Ectodermal cell (in vitro differentiated cells): ENCODE measurements around the gene PRKAR1B.

ENCODE experiments used
- H3K27ac ChIP-seq: 2 replicates; pipeline ENCODE4 v1.7.0; 2013; ENCODE audit warnings: mild to moderate bottlenecking, low read depth, low read length; ENCODE audit not compliant: insufficient read depth, poor library complexity, severe bottlenecking
- H3K27me3 ChIP-seq: 2 replicates; pipeline ENCODE4 v1.7.0; 2013; ENCODE audit warnings: mild to moderate bottlenecking, low read length; ENCODE audit not compliant: insufficient read depth, control insufficient read depth, poor library complexity, severe bottlenecking
- H3K36me3 ChIP-seq: one replicate; pipeline ENCODE4 v1.7.0; 2013; ENCODE audit warnings: low read length; ENCODE audit not compliant: control insufficient read depth, insufficient read depth
- H3K4me1 ChIP-seq: one replicate; pipeline ENCODE4 v1.7.0; 2013; ENCODE audit warnings: low read length; ENCODE audit not compliant: control insufficient read depth, insufficient read depth
- H3K4me3 ChIP-seq: 2 replicates; pipeline ENCODE4 v1.7.0; 2013; ENCODE audit warnings: low read depth, low read length, control low read depth; ENCODE audit not compliant: insufficient read depth
- H3K9me3 ChIP-seq: 2 replicates; pipeline ENCODE4 v1.7.0; 2013; ENCODE audit warnings: mild to moderate bottlenecking, low read length, moderate library complexity; ENCODE audit not compliant: control insufficient read depth
- WGBS, 2 experiments: methylation state at CpG; one replicate each; pipeline ENCODE4 v1.1.7; 2013; ENCODE audit warnings: missing lambda C conversion rate in 2 of 2; 5-methylcytosine and 5-hydroxymethylcytosine counted together

PRKAR1B gene

GRCh38 chr7:625376-625971, 101.6 kb downstream of the PRKAR1B start:
- 92 to 97% methylated on average over 5 to 8 of the region's 8 CpGs for WGBS, 2 experiments
- peaks cover 6% of the 10 kb centered on the region for H3K9me3 ChIP-seq
- no peaks in the 10 kb centered on the region for H3K27me3 ChIP-seq
- no peak overlapping the region for H3K27ac ChIP-seq
- H3K4me1 ChIP-seq = no peaks in the 10 kb centered on the region
- H3K4me3 ChIP-seq = no peak overlapping the region
- H3K36me3 ChIP-seq = no peaks in the 10 kb centered on the region

DNA sequence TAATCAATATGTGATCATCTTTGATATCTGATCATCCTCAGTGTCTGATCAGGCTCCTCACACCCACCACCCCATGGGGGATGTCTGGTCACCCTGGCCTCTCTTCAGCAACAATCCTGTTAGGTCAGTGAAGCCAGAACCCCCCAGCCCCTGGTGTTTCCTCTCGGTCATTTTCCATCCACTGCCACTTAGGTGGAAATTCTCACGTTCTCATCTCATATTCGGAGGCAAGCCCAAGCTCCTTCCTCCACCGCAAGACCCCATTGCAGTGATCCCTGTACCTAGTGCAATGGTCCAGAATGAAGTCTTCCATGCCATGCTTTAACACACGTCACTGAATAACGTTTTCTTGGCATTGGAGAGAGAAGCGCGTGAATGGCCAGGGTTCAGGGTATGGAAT, 103.6 kb downstream of the PRKAR1B start:
- H3K36me3 ChIP-seq = no peaks in the 10 kb centered on the region
- 89 to 90% methylated on average over 8 of the region's 8 CpGs for WGBS, 2 experiments
- no peak overlapping the region for H3K4me3 ChIP-seq
- H3K27me3 ChIP-seq = no peaks in the 10 kb centered on the region
- no peak overlapping the region for H3K27ac ChIP-seq
- H3K4me1 ChIP-seq = no peaks in the 10 kb centered on the region
- peaks cover 6% of the 10 kb centered on the region for H3K9me3 ChIP-seq

DNA sequence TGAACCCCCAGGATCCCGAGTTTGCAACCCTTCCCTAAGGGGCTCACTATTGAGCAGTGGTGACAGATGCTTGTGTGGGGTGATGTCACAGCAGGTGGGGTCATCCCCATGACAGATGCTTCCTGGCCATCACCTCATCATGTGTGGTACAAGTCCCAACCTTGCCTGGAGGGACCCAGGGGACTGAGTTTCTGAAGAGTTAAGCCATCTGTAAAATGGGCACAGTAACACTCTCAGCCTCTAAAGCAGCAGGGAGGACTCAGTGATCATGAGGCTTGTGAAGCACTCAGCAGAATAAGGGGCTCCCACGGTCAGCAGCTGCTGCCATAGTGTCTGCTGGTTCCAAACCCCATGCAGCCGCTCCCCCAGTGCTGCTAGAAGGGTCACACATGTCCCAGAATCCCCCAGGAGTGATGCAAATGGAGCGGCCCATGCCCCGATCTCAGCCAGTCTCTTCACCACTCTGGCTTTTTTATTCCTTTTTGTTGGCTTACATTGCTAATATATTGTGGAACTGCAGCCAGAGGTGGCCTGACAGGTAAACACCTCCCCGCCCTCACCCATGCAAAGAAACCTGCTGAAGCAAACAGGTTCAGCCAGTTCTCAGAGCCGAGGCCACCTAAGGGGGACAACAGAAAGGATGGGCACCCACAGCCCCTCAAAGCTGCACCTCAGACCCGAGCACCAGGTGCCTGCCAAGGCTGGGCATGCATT, 105.4 kb downstream of the PRKAR1B start:
- 93 to 94% methylated on average over 8 of the region's 8 CpGs for WGBS, 2 experiments
- H3K27me3 ChIP-seq = no peaks in the 10 kb centered on the region
- peaks cover 6% of the 10 kb centered on the region for H3K9me3 ChIP-seq
- H3K36me3 ChIP-seq = no peaks in the 10 kb centered on the region
- no peak overlapping the region for H3K27ac ChIP-seq
- H3K4me1 ChIP-seq = no peaks in the 10 kb centered on the region
- no peak overlapping the region for H3K4me3 ChIP-seq

DNA sequence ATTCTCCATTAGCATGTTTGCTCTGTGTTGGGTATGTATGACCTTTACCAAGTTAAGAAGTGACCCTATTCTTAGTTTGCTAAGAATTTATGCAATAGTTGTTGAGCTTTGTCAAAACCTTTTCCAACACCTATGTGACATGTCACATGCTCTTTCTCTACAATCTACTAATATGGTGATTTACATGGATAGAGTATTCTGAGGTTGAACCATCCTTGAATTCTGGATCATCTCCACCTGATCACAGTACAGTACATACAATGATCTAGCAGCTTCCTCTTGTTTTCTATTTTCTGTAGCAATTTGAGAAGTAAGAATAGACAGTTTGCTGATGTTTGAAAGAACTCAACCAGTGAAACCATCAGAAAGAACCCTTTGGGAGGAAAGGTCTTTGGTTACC, 106.2 kb downstream of the PRKAR1B start:
- Histone ChIP-seq H3K27me3 (no peaks in the 10 kb centered on the region), H3K36me3 (no peaks in the 10 kb centered on the region), H3K4me3 (no peak overlapping the region), H3K9me3 (peaks cover 6% of the 10 kb centered on the region), H3K4me1 (no peaks in the 10 kb centered on the region), H3K27ac (no peak overlapping the region)

GRCh38 chr7:620056-620455, 107.0 kb downstream of the PRKAR1B start:
- no peaks in the 10 kb centered on the region for H3K36me3 ChIP-seq
- H3K9me3 ChIP-seq = peaks cover 5% of the 10 kb centered on the region
- H3K27ac ChIP-seq = no peak overlapping the region
- H3K4me3 ChIP-seq = no peak overlapping the region
- 76 to 82% methylated on average over 5 of the region's 5 CpGs for WGBS, 2 experiments
- H3K4me1 ChIP-seq = no peaks in the 10 kb centered on the region
- H3K27me3 ChIP-seq = no peaks in the 10 kb centered on the region

DNA sequence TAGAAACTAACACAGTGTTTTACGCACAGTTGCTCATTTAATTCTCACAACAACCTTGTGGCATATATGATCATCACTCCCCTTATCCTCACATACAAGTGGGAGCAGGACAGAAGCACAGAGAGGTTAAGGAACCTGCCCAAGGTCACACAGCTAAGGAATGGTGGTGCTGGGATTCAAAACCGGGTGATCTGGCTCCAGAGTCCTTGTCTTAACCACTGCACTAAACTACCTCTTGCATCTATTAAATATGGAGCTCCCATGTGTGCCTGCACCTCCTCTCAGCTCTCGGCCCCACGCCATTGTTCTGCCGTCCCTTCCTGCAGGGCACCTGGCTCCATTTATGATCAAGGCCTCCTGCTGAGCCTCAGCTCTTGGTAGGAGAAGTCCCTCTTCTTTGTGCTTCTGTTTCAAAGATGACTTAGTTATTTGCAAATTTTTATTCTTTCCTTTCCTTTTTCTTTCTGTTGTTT, 107.7 kb downstream of the PRKAR1B start:
- Histone ChIP-seq H3K4me3 (no peak overlapping the region), H3K27ac (no peak overlapping the region), H3K36me3 (no peaks in the 10 kb centered on the region), H3K9me3 (no peaks in the 10 kb centered on the region), H3K4me1 (no peaks in the 10 kb centered on the region), H3K27me3 (no peaks in the 10 kb centered on the region)
- 91 to 94% methylated on average over 5 of the region's 5 CpGs for WGBS, 2 experiments

DNA sequence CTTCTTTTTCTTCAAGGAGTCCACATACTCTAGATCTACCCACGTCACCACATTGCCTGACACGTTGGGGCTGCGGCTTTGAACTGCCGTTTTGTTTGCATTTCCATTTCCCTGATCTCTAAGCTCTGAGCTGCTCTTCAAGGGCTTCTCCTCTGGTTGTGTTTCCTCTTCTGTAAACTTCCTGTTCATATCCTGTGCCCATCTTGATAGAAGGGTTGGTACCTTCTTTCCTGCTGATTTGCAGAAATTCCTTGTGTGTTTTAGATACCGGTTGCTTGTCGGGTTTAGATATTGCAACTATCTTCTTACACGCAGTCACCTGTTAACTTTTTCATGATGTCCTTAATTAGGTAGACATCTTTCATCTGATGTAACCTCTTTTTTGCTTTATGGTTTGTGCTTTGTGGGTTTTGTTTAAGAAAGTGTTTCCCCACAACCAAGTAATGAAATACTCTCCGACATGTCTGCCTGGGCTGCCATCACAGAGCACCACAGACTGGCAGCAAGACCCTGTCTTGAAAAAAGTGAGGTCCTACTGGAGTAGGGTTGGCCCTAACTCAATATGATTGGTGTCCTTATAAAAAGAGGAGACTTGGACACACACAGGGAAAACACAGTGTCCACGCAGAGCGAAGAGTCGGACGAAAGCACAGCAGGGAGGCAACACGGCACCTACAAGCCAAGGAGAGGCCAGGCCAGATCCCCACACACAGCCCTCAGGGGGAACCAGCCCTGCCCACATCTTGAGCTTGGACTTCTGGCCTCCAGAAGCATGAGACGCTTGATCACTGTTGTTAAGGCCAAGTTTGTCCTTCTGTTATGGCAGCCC, 108.3 kb downstream of the PRKAR1B start:
- H3K27me3 ChIP-seq = no peaks in the 10 kb centered on the region
- H3K27ac ChIP-seq = no peak overlapping the region
- WGBS, 2 experiments = 94 to 95% methylated on average over 12 to 14 of the region's 14 CpGs
- no peaks in the 10 kb centered on the region for H3K9me3 ChIP-seq
- no peak overlapping the region for H3K4me3 ChIP-seq
- no peaks in the 10 kb centered on the region for H3K4me1 ChIP-seq
- no peaks in the 10 kb centered on the region for H3K36me3 ChIP-seq

DNA sequence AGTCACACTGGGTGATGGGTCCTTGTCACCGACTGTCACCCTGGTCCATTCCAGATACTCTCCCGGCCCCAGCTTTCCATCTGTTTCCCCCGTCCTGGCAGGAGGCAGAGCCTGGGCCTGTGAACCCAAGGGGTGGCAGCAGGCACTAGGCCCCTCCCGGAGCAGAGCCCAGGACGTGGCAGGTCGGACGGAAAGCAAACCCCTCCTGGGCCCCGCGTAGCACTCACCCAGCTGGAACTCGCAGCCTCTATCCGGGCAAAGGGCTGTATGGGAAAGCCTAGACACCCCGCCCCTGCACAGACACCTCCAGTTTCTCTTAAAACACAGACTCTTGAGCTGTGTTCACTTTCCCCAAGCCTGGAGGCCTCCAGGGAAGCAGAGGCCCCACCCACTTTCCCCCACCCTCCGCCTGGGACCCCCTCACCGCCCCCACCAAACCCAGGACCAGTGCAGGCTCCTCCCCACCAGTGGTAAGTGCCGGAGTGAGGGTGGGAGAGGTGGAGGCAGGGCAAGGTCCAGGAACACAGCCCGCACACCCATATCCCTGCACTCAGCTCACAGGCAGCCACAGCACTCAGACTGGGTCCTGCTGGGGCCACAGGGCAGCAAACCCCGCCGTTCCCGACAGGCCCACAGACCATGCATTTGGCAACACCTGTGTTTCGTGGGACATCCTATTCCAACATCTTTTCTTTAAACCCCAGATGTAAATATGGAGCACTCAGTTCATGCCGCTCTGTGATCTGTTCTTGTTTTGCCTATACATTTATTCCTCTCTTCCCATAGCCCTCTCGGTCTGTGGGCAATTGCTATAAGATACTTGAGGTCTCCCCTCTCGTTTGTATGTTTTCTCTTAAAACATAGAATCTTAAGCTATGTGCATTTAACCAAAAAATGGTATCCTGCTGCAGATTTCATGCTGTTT, 109.2 kb downstream of the PRKAR1B start:
- Histone ChIP-seq H3K36me3 (no peaks in the 10 kb centered on the region), H3K27me3 (no peaks in the 10 kb centered on the region), H3K4me3 (no peak overlapping the region), H3K9me3 (no peaks in the 10 kb centered on the region), H3K4me1 (no peaks in the 10 kb centered on the region), H3K27ac (no peak overlapping the region)
- 91 to 92% methylated on average over 21 to 23 of the region's 23 CpGs for WGBS, 2 experiments

GRCh38 chr7:613442-614140, 113.5 kb downstream of the PRKAR1B start:
- Histone ChIP-seq H3K36me3 (no peaks in the 10 kb centered on the region), H3K27me3 (no peaks in the 10 kb centered on the region), H3K4me3 (no peak overlapping the region), H3K27ac (no peak overlapping the region), H3K4me1 (peaks cover 8% of the 10 kb centered on the region), H3K9me3 (no peaks in the 10 kb centered on the region)
- 90 to 92% methylated on average over 38 of the region's 38 CpGs for WGBS, 2 experiments
